ENCODE results near the gene CCL7.

The CCL7 gene

DNA sequence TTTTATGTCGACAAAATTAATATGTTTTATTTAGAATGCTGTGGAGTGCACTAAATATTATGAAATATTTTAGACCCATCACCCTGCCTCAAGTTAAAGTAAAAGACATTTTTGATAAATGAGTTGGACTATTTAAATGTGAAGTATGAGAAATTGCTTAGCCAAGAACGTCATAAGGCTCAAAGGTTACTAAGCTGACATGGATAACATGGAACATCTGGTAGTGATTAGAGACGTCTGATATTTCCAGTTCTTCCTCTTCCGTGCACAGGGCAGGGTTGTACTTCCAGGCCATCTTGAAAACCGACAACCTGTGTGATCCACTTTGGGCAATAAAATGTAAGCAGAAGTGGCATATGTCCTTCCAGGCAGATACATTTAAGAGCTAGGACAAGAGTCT lies 42.1 kb downstream of the CCL7 start:
- H3K9ac ChIP-seq (ENCODE audit: low read length in 5 of 5): no peak overlapping the region
- no peaks in the 10 kb centered on the region for H3K9me3 ChIP-seq (ENCODE audit: control insufficient read depth in 5 of 5, low read length in 5 of 5)
- no peak overlapping the region for H3K4me3 ChIP-seq (ENCODE audit: low read depth in 1 of 5, low read length in 5 of 5)
- H3K27ac ChIP-seq (ENCODE audit: low read depth, low read length): no peak overlapping the region
- peaks cover 10 to 52% (median 42%) of the 10 kb centered on the region in 5 donors for H3K4me1 ChIP-seq (ENCODE audit: control insufficient read depth in 5 of 5, insufficient read depth in 5 of 5, low read length in 5 of 5)
- H3K27me3 ChIP-seq (ENCODE audit: control insufficient read depth in 5 of 5, insufficient read depth in 4 of 5, low read length in 5 of 5): peaks cover 0 to 2% (median 0%) of the 10 kb centered on the region in 5 donors
- H3K36me3 ChIP-seq (ENCODE audit: control insufficient read depth in 5 of 5, insufficient read depth in 5 of 5, low read length in 5 of 5): no peaks in the 10 kb centered on the region

DNA sequence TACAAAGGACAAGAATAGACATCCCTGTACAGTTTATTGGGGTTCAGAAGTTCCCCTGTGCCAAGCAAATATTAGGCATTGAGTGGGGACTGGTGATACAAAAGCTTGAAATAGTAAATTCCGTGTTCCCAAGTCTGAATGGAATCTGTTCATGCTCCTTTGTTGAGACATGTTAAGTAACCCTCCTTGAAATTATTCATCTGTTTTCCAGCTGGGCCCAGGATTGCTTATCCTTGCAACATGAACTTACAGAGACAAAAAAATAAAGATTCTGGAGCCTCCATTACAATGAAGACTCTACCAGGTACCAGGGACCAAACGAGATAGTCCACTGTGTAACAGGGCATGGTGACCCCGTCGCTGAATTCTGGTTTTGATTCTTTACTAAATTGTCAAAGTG lies 43.1 kb downstream of the CCL7 start:
- H3K27ac ChIP-seq (ENCODE audit: low read depth, low read length): peak overlapping the region; percentile 74
- H3K9me3 ChIP-seq (ENCODE audit: control insufficient read depth in 5 of 5, low read length in 5 of 5): no peaks in the 10 kb centered on the region
- no peaks in the 10 kb centered on the region for H3K36me3 ChIP-seq (ENCODE audit: control insufficient read depth in 5 of 5, insufficient read depth in 5 of 5, low read length in 5 of 5)
- no peak overlapping the region for H3K4me3 ChIP-seq (ENCODE audit: low read depth in 1 of 5, low read length in 5 of 5)
- peaks cover 0 to 2% (median 0%) of the 10 kb centered on the region in 5 donors for H3K27me3 ChIP-seq (ENCODE audit: control insufficient read depth in 5 of 5, insufficient read depth in 4 of 5, low read length in 5 of 5)
- H3K4me1 ChIP-seq (ENCODE audit: control insufficient read depth in 5 of 5, insufficient read depth in 5 of 5, low read length in 5 of 5): peaks cover 10 to 41% (median 33%) of the 10 kb centered on the region in 5 donors
- H3K9ac ChIP-seq (ENCODE audit: low read length in 5 of 5): no peak overlapping the region

DNA sequence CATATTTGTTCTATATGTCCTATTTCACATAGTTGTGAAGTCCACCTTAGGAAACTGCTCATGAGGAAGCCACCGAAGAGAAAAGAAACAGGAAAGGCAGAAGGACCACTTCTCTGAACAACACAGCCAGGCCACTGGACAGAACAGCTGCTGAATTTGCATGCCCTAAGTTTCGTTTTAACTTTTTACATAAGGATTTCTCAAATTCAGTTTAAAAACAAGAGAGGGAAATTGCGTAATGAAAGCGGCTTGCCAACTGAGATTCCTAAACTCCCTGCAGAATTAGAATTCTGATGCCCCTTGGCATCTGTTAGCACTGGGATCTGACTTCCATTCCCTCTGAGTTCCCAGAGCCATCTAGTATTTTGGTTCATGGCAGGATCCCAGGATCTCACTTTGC lies 44.3 kb downstream of the CCL7 start:
- Histone ChIP-seq H3K36me3 (ENCODE audit: control insufficient read depth in 5 of 5, insufficient read depth in 5 of 5, low read length in 5 of 5) (no peaks in the 10 kb centered on the region), H3K9me3 (ENCODE audit: control insufficient read depth in 5 of 5, low read length in 5 of 5) (no peaks in the 10 kb centered on the region), H3K9ac (ENCODE audit: low read length in 5 of 5) (peak overlapping the region in 3 of 5 donors; percentile 6 to 85 (median 70)), H3K27me3 (ENCODE audit: control insufficient read depth in 5 of 5, insufficient read depth in 4 of 5, low read length in 5 of 5) (peaks cover 0 to 2% (median 0%) of the 10 kb centered on the region in 5 donors), H3K4me1 (ENCODE audit: control insufficient read depth in 5 of 5, insufficient read depth in 5 of 5, low read length in 5 of 5) (peaks cover 15 to 44% (median 39%) of the 10 kb centered on the region in 5 donors), H3K27ac (ENCODE audit: low read depth, low read length) (peak overlapping the region; percentile 74), H3K4me3 (ENCODE audit: low read depth in 1 of 5, low read length in 5 of 5) (peak overlapping the region in 1 of 5 donors; percentile 29)

DNA sequence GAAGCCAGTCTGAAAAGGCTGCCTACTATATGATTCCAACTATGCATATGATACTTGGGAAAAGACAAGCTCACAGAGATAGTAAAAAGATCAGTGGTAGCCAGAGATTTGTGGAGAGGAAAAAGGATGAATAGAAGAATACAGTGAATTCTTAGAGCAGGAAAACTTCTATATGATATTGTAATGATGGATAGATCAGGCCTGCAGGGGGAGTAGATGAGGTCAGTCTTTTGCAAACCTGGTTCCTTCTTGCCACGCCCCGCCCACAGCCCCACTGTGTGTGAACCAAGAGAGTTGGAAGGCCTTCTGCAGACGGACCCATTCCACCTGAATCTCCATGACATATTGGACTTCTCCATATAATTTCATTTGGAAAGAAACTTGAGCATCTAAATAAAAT lies 48.5 kb downstream of the CCL7 start:
- peaks cover 0 to 2% (median 0%) of the 10 kb centered on the region in 5 donors for H3K27me3 ChIP-seq (ENCODE audit: control insufficient read depth in 5 of 5, insufficient read depth in 4 of 5, low read length in 5 of 5)
- no peaks in the 10 kb centered on the region for H3K36me3 ChIP-seq (ENCODE audit: control insufficient read depth in 5 of 5, insufficient read depth in 5 of 5, low read length in 5 of 5)
- peak overlapping the region; percentile 54 for H3K27ac ChIP-seq (ENCODE audit: low read depth, low read length)
- no peak overlapping the region for H3K4me3 ChIP-seq (ENCODE audit: low read depth in 1 of 5, low read length in 5 of 5)
- H3K4me1 ChIP-seq (ENCODE audit: control insufficient read depth in 5 of 5, insufficient read depth in 5 of 5, low read length in 5 of 5): peaks cover 16 to 37% (median 26%) of the 10 kb centered on the region in 5 donors
- no peak overlapping the region for H3K9ac ChIP-seq (ENCODE audit: low read length in 5 of 5)
- peaks cover 0 to 3% (median 0%) of the 10 kb centered on the region in 5 donors for H3K9me3 ChIP-seq (ENCODE audit: control insufficient read depth in 5 of 5, low read length in 5 of 5)

DNA sequence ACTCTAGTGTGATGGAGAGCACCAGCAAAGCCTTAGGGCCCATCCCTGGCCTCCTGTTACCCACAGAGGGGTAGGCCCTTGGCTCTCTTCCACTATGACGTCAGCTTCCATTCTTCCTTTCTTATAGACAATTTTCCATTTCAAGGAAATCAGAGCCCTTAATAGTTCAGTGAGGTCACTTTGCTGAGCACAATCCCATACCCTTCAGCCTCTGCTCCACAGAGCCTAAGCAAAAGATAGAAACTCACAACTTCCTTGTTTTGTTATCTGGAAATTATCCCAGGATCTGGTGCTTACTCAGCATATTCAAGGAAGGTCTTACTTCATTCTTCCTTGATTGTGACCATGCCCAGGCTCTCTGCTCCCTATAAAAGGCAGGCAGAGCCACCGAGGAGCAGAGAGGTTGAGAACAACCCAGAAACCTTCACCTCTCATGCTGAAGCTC lies 49.0 kb downstream of the CCL7 start, which contains the start of gene CCL8:
Gene CCL8, plus strand, starts transcription at position 397 of the 445 bp plus-strand sequence. CDS start 67 bp downstream, outside the sequence.
- peaks cover 0 to 3% (median 0%) of the 10 kb centered on the region in 5 donors for H3K9me3 ChIP-seq (ENCODE audit: control insufficient read depth in 5 of 5, low read length in 5 of 5)
- H3K27ac ChIP-seq (ENCODE audit: low read depth, low read length): peak within 1 kb of the TSS; percentile 54
- H3K9ac ChIP-seq (ENCODE audit: low read length in 5 of 5): peak within 1 kb of the TSS in 1 of 5 donors; percentile 11
- H3K4me3 ChIP-seq (ENCODE audit: low read depth in 1 of 5, low read length in 5 of 5): peak within 1 kb of the TSS in 4 of 5 donors; percentile 13 to 38 (median 34)
- no peaks in the 10 kb centered on the region for H3K36me3 ChIP-seq (ENCODE audit: control insufficient read depth in 5 of 5, insufficient read depth in 5 of 5, low read length in 5 of 5)
- H3K4me1 ChIP-seq (ENCODE audit: control insufficient read depth in 5 of 5, insufficient read depth in 5 of 5, low read length in 5 of 5): peaks cover 12 to 32% (median 21%) of the 10 kb centered on the region in 5 donors
- H3K27me3 ChIP-seq (ENCODE audit: control insufficient read depth in 5 of 5, insufficient read depth in 4 of 5, low read length in 5 of 5): peaks cover 0 to 2% (median 0%) of the 10 kb centered on the region in 5 donors

Measured in subcutaneous abdominal adipose tissue (tissue), 5 donors.